SK-N-SH treated with all-trans-retinoic acid at 6 μM for 48 hours (cell line): ENCODE results near the gene GIPC3.

Source experiments
- ARNTL ChIP-seq: fragments of 450-650 bp; formaldehyde crosslinking; IDR thresholded peaks from 2 replicates; pipeline ENCODE4 v1.5.0; 2020; ENCODE audit warnings: low read depth, mild to moderate bottlenecking, moderate library complexity, borderline replicate concordance
- BACH2 ChIP-seq: fragments of 250-450 bp; sonication (Bioruptor Pico); IDR thresholded peaks from 2 replicates; pipeline ENCODE4 v1.9.0; 2021; ENCODE audit warnings: mild to moderate bottlenecking, borderline replicate concordance
- CREB5 ChIP-seq: fragments of 250-450 bp; sonication (Bioruptor Pico); IDR thresholded peaks from 2 replicates; pipeline ENCODE4 v1.5.1; 2020; ENCODE audit warnings: low read depth, mild to moderate bottlenecking, moderate library complexity
- CSDC2 ChIP-seq: fragments of 250-450 bp; sonication (Bioruptor Pico); IDR thresholded peaks from 2 replicates; pipeline ENCODE4 v1.5.0; 2020; ENCODE audit warnings: mild to moderate bottlenecking, moderate library complexity
- CSRNP3 ChIP-seq: fragments of 250-450 bp; sonication (Bioruptor Pico); IDR thresholded peaks from 2 replicates; pipeline ENCODE4 v1.5.1; 2021; ENCODE audit warnings: mild to moderate bottlenecking, moderate library complexity
- PPARA ChIP-seq: fragments of 250-450 bp; sonication (Bioruptor Pico); IDR thresholded peaks from 2 replicates; pipeline ENCODE4 v1.5.0; 2020; ENCODE audit warnings: mild to moderate bottlenecking, borderline replicate concordance
- RARB ChIP-seq: fragments of 250-450 bp; sonication (Bioruptor Pico); IDR thresholded peaks from 2 replicates; pipeline ENCODE4 v1.8.0; 2021; ENCODE audit warnings: mild to moderate bottlenecking, moderate library complexity
- SNAI2 ChIP-seq: fragments of 250-450 bp; sonication (Bioruptor Pico); IDR thresholded peaks from 2 replicates; pipeline ENCODE4 v1.5.0; 2020; ENCODE audit warnings: mild to moderate bottlenecking, moderate library complexity
- TOX ChIP-seq: fragments of 250-450 bp; sonication (Bioruptor Pico); IDR thresholded peaks from 2 replicates; pipeline ENCODE4 v1.8.0; 2021; ENCODE audit warnings: mild to moderate bottlenecking, moderate library complexity, borderline replicate concordance
- ZFP3 ChIP-seq: fragments of 250-450 bp; sonication (Bioruptor Pico); IDR thresholded peaks from 2 replicates; pipeline ENCODE4 v1.5.0; 2020; ENCODE audit warnings: mild to moderate bottlenecking, moderate library complexity
- ZFP30 ChIP-seq: fragments of 450-650 bp; formaldehyde crosslinking; IDR thresholded peaks from 2 replicates; pipeline ENCODE4 v1.5.0; 2022; ENCODE audit warnings: mild to moderate bottlenecking, moderate library complexity
- ZNF565 ChIP-seq: fragments of 450-650 bp; formaldehyde crosslinking; conservative IDR thresholded peaks from 2 replicates; pipeline ENCODE4 v1.5.0; 2020; ENCODE audit warnings: low read depth, mild to moderate bottlenecking, moderate library complexity
- ZNF70 ChIP-seq: fragments of 450-650 bp; formaldehyde crosslinking; IDR thresholded peaks from 2 replicates; pipeline ENCODE4 v1.5.0; 2020; ENCODE audit warnings: mild to moderate bottlenecking, moderate library complexity
- TF ChIP-seq, protein P1 (sequence below): fragments of 250-450 bp; sonication (Bioruptor Pico); IDR thresholded peaks from 2 replicates; pipeline ENCODE4 v1.8.0; 2020; ENCODE audit warnings: mild to moderate bottlenecking, moderate library complexity, borderline replicate concordance

DNA sequence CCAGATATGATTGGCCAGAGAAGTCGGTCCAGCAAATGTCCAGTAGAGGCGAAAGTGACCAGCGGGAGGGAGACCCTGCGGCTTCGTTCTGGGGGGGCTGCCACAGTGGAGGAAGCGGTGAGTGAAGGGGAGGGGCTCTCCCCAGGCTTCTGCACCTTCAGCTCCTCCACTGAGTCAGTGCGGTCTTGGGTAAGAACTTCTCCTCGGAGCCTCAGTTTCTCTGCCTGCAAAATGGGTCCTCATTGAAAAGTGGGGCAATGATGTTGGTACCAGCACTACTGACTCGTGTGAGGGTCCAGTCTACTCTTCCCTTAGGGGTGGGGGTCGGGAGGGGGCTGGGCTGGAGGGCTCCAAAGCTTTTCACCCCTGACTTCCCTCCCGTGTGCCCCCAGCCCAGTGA is 4.2 kb downstream of the GIPC3 start:
- TF ChIP-seq ZFP3, result no peak
- TF ChIP-seq CSDC2, result no peak
- TF ChIP-seq, protein P1, sequence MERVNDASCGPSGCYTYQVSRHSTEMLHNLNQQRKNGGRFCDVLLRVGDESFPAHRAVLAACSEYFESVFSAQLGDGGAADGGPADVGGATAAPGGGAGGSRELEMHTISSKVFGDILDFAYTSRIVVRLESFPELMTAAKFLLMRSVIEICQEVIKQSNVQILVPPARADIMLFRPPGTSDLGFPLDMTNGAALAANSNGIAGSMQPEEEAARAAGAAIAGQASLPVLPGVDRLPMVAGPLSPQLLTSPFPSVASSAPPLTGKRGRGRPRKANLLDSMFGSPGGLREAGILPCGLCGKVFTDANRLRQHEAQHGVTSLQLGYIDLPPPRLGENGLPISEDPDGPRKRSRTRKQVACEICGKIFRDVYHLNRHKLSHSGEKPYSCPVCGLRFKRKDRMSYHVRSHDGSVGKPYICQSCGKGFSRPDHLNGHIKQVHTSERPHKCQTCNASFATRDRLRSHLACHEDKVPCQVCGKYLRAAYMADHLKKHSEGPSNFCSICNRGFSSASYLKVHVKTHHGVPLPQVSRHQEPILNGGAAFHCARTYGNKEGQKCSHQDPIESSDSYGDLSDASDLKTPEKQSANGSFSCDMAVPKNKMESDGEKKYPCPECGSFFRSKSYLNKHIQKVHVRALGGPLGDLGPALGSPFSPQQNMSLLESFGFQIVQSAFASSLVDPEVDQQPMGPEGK (CRISPR knock-in tag), result no peak
- no peak for TF ChIP-seq ZFP30 (CRISPR knock-in tag)
- no peak for TF ChIP-seq CREB5 (CRISPR knock-in tag)
- no peak for TF ChIP-seq ARNTL
- no peak for TF ChIP-seq TOX (CRISPR knock-in tag)
- TF ChIP-seq ZNF565, result no peak
- no peak for TF ChIP-seq SNAI2 (CRISPR knock-in tag)
- TF ChIP-seq PPARA (CRISPR knock-in tag), result no peak
- TF ChIP-seq ZNF70 (CRISPR knock-in tag), result no peak
- no peak for TF ChIP-seq CSRNP3 (CRISPR knock-in tag)
- TF ChIP-seq RARB (CRISPR knock-in tag), result no peak
- no peak for TF ChIP-seq BACH2 (CRISPR knock-in tag)
